ENCODE results near the gene PSMA6. TPM values are rescaled to one million over a fixed set of nuclear protein-coding genes. Genes with fewer than 3 reads are reported as not detected.

Gene PSMA6
- total and polyA plus RNA-seq, 2 of the 13 experiments (the other 11 are each of a cell fraction or from before 2014, with no cell fraction given) = 525 to 1,109 TPM

DNA sequence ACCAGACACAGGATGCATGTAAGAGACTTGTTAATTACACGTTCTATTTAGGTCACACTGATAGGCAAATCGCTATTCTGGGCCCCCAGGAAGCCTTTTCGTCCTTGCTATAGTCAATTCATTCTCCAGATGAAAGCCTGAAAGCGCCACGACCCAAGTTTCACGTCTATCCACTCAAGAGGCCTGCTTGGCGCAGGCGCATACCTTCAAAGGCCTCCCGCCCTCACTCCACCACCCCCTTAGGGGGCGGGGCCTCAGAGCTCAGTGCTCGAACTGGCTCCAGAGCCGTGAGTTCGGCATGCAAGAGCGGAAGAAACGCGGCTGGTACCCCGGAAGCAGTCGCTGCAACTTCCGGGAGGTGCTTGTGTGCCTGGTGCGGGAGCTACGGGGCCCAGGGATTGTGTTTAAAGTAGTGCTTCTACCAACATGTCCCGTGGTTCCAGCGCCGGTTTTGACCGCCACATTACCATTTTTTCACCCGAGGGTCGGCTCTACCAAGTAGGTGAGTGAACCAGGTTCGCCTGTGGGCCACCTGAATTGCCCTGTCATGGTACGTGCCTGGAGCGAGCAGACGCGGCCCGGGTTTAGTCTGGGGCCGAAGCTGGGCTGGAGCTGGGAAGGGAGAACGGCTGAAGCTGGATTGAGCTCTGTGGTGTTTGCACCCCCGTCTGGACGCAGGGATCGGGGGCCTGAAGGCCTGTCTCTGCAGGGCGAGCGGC lies at the start of gene PSMA6 (continued):
- TF ChIP-seq, protein P1, sequence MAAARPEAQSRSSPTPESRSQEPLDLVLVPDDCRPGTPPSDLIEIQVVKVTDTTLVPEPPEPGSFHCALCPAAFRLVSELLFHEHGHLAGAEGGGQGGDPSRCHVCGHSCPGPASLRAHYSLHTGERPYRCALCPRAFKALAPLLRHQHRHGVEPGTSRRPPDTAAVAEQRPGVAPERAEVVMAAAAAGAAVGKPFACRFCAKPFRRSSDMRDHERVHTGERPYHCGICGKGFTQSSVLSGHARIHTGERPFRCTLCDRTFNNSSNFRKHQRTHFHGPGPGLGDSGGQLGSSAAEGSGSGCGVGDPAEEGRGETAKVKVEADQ (CRISPR knock-in tag; IDR thresholded peaks at IDR 0.05; ENCODE audit: borderline replicate concordance) = peak; percentile 99
- TF ChIP-seq ZNF83 (CRISPR knock-in tag; IDR thresholded peaks at IDR 0.05; ENCODE audit: borderline replicate concordance) (0 out of 2 replicates have a peak, but pooled peaks have one; percentile 44), ZNF709 (CRISPR knock-in tag; IDR thresholded peaks at IDR 0.05) (peak; percentile 98), ZNF652 (CRISPR knock-in tag; IDR thresholded peaks at IDR 0.05; ENCODE audit: borderline replicate concordance, low read depth) (no peak), ZNF33A (CRISPR knock-in tag; IDR thresholded peaks at IDR 0.05; ENCODE audit: borderline replicate concordance) (peak; percentile 80; the same call in 1 of the 2 replicates), ZKSCAN8 (CRISPR knock-in tag; IDR thresholded peaks at IDR 0.05; ENCODE audit: borderline replicate concordance) (peak; percentile 96; the same call in 1 of the 2 replicates), ZNF530 (CRISPR knock-in tag; IDR thresholded peaks at IDR 0.05; ENCODE audit: low read depth) (0 out of 2 replicates have a peak, but pooled peaks have one; percentile 49), RFX1 (IDR thresholded peaks at IDR 0.05) (no peak), HOXA3 (CRISPR knock-in tag; IDR thresholded peaks at IDR 0.05) (peak; percentile 97), ZNF879 (CRISPR knock-in tag; IDR thresholded peaks at IDR 0.05) (no peak; the same call in 1 of the 2 replicates), ZNF33B (CRISPR knock-in tag; IDR thresholded peaks at IDR 0.05) (peak; percentile 99), MBNL3 (CRISPR knock-in tag; conservative IDR thresholded peaks at IDR 0.05) (no peak), KMT2A (CRISPR knock-in tag; IDR thresholded peaks at IDR 0.05) (peak; percentile 100), ZSCAN22 (CRISPR knock-in tag; IDR thresholded peaks at IDR 0.05) (peak; percentile 82; the same call in 1 of the 2 replicates), ZNF558 (CRISPR knock-in tag; IDR thresholded peaks at IDR 0.05; ENCODE audit: borderline replicate concordance) (peak; percentile 89; the same call in 1 of the 2 replicates), ZBTB7A (CRISPR knock-in tag; IDR thresholded peaks at IDR 0.05) (peak; percentile 91), ZNF7 (CRISPR knock-in tag; IDR thresholded peaks at IDR 0.05) (0 out of 2 replicates have a peak, but pooled peaks have one; percentile 18), ZNF737 (CRISPR knock-in tag; IDR thresholded peaks at IDR 0.05; ENCODE audit: borderline replicate concordance) (peak; percentile 75), ZNF441 (CRISPR knock-in tag; IDR thresholded peaks at IDR 0.05; ENCODE audit: borderline replicate concordance) (peak; percentile 86), ZNF562 (CRISPR knock-in tag; IDR thresholded peaks at IDR 0.05; ENCODE audit: borderline replicate concordance) (no peak), EEA1 (CRISPR knock-in tag; IDR thresholded peaks at IDR 0.05; ENCODE audit: borderline replicate concordance) (peak; percentile 75; the same call in 1 of the 2 replicates)
- TF ChIP-seq, protein P2, sequence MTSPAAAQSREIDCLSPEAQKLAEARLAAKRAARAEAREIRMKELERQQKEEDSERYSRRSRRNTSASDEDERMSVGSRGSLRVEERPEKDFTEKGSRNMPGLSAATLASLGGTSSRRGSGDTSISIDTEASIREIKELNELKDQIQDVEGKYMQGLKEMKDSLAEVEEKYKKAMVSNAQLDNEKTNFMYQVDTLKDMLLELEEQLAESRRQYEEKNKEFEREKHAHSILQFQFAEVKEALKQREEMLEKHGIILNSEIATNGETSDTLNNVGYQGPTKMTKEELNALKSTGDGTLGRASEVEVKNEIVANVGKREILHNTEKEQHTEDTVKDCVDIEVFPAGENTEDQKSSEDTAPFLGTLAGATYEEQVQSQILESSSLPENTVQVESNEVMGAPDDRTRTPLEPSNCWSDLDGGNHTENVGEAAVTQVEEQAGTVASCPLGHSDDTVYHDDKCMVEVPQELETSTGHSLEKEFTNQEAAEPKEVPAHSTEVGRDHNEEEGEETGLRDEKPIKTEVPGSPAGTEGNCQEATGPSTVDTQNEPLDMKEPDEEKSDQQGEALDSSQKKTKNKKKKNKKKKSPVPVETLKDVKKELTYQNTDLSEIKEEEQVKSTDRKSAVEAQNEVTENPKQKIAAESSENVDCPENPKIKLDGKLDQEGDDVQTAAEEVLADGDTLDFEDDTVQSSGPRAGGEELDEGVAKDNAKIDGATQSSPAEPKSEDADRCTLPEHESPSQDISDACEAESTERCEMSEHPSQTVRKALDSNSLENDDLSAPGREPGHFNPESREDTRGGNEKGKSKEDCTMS (CRISPR knock-in tag; conservative IDR thresholded peaks at IDR 0.05) = 0 out of 2 replicates have a peak, but pooled peaks have one; percentile 19
- TF ChIP-seq, protein P3, sequence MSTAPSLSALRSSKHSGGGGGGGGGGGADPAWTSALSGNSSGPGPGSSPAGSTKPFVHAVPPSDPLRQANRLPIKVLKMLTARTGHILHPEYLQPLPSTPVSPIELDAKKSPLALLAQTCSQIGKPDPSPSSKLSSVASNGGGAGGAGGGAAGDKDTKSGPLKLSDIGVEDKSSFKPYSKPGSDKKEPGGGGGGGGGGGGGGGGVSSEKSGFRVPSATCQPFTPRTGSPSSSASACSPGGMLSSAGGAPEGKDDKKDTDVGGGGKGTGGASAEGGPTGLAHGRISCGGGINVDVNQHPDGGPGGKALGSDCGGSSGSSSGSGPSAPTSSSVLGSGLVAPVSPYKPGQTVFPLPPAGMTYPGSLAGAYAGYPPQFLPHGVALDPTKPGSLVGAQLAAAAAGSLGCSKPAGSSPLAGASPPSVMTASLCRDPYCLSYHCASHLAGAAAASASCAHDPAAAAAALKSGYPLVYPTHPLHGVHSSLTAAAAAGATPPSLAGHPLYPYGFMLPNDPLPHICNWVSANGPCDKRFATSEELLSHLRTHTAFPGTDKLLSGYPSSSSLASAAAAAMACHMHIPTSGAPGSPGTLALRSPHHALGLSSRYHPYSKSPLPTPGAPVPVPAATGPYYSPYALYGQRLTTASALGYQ (CRISPR knock-in tag; IDR thresholded peaks at IDR 0.05) = peak; percentile 79
- TF ChIP-seq, protein P4, sequence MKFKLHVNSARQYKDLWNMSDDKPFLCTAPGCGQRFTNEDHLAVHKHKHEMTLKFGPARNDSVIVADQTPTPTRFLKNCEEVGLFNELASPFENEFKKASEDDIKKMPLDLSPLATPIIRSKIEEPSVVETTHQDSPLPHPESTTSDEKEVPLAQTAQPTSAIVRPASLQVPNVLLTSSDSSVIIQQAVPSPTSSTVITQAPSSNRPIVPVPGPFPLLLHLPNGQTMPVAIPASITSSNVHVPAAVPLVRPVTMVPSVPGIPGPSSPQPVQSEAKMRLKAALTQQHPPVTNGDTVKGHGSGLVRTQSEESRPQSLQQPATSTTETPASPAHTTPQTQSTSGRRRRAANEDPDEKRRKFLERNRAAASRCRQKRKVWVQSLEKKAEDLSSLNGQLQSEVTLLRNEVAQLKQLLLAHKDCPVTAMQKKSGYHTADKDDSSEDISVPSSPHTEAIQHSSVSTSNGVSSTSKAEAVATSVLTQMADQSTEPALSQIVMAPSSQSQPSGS (CRISPR knock-in tag; IDR thresholded peaks at IDR 0.05) = peak; percentile 90; the same call in 1 of the 2 replicates
